ENCODE data around the gene RHOT1.
"Not testable (repeated sequence)": the region's sequence is repeated elsewhere in the genome, so short reads cannot be mapped to it uniquely, and the experiment has no call there.

DNA sequence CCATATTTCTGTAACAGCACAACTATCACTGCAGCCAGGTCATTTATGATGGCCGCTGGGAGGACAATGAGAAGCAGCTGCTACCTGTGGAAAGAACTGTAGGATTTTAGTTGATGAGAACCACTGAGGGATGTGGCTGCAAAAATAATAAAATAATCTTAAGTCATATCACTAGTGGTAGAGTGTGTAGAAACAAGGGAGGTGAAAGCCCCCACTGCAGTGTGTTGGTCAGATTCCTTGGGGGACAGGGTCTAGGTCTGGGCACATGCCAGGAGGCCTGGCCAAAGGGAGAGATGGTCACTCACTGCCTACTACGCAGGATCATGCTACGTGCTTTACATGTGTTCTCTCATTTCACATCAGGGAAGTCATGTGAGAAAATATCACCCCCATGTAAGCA lies 24.2 kb upstream of the RHOT1 start:
- TF ChIP-seq, protein P1, sequence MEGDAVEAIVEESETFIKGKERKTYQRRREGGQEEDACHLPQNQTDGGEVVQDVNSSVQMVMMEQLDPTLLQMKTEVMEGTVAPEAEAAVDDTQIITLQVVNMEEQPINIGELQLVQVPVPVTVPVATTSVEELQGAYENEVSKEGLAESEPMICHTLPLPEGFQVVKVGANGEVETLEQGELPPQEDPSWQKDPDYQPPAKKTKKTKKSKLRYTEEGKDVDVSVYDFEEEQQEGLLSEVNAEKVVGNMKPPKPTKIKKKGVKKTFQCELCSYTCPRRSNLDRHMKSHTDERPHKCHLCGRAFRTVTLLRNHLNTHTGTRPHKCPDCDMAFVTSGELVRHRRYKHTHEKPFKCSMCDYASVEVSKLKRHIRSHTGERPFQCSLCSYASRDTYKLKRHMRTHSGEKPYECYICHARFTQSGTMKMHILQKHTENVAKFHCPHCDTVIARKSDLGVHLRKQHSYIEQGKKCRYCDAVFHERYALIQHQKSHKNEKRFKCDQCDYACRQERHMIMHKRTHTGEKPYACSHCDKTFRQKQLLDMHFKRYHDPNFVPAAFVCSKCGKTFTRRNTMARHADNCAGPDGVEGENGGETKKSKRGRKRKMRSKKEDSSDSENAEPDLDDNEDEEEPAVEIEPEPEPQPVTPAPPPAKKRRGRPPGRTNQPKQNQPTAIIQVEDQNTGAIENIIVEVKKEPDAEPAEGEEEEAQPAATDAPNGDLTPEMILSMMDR (IDR thresholded peaks at IDR 0.05; ENCODE audit: insufficient read depth, low read length) = not testable (repeated sequence)
- not testable (repeated sequence) for TF ChIP-seq REST (IDR thresholded peaks at IDR 0.05; ENCODE audit: insufficient replicate concordance, low read depth); POLR2AphosphoS5 (IDR thresholded peaks at IDR 0.05; ENCODE audit: low read depth); SPI1 (IDR thresholded peaks at IDR 0.05; ENCODE audit: borderline replicate concordance, low read depth); GABPA (IDR thresholded peaks at IDR 0.05; ENCODE audit: low read depth)
